Colonic mucosa (tissue), 4 donors: ENCODE results near the gene PIGU. TPM values are rescaled to one million over a fixed set of nuclear protein-coding genes. Genes with fewer than 3 reads are reported as not detected.

Experiments
- DNase-seq: peaks from one replicate; pipeline ENCODE4 v3.0.0-alpha.2; 2020
- H3K27ac ChIP-seq: fragments of 200-600 bp; one replicate; pipeline ENCODE4 v1.8.0; 2021
- H3K27me3 ChIP-seq: fragments of 200-600 bp; one replicate; pipeline ENCODE4 v1.8.0; 2021
- H3K36me3 ChIP-seq: fragments of 200-600 bp; one replicate; pipeline ENCODE4 v1.8.0; 2021
- H3K4me1 ChIP-seq: fragments of 200-600 bp; one replicate; pipeline ENCODE4 v1.8.0; 2021; ENCODE audit warnings: mild to moderate bottlenecking
- H3K4me3 ChIP-seq: fragments of 200-600 bp; one replicate; pipeline ENCODE4 v1.8.0; 2021
- H3K9ac ChIP-seq, 2 donors: one replicate each; pipeline ENCODE4 v1.7.0; 2013; ENCODE audit warnings: control low read depth in 2 of 2, low read depth in 2 of 2, low read length in 2 of 2
- H3K9me3 ChIP-seq: fragments of 200-600 bp; one replicate; pipeline ENCODE4 v1.8.0; 2021
- CTCF ChIP-seq: fragments of 200-600 bp; IDR thresholded peaks from one replicate; pipeline ENCODE4 v1.8.0; 2022; ENCODE audit warnings: antibody characterized with exemption, mild to moderate bottlenecking
- intact Hi-C: fragments of 100-400 bp; cut with DNase I; formaldehyde crosslinking; loops from one replicate; pipeline ENCODE4 v1.14.1; 2022
- total RNA-seq, 2 donors: library from RNA; stranded (reverse); fragmentation: NEBNext Ultra II Directional in 1 of 2; extraction: Animal tissue kit (Norgen Biotek cat#: 25700) in 1 of 2; gene quantifications; one replicate each; pipeline ENCODE4 v1.2.1, GENCODE V29; 2021
- donor health status: healthy.
- donor health status: DM: no; HTN: no; CAD: no.
- donor health status: DM: no; HTN: no; CAD: no.

PIGU gene
- total RNA-seq, 2 donors from 2014 or later, result 22.3 to 32.6 TPM

GRCh38 chr20:34549929-34550305 is 127.0 kb downstream of the PIGU start:
- Histone ChIP-seq H3K9ac (no peak overlapping the region), H3K4me1 (no peaks in the 10 kb centered on the region), H3K4me3 (no peak overlapping the region), H3K27me3 (no peaks in the 10 kb centered on the region), H3K9me3 (no peaks in the 10 kb centered on the region), H3K36me3 (no peaks in the 10 kb centered on the region), H3K27ac (no peak overlapping the region)
- TF ChIP-seq CTCF, result no peak
- no peak for DNase-seq
- intact Hi-C loops, result no loop called here

- H3K36me3 ChIP-seq, result no peaks in the 10 kb centered on the region
- no peaks in the 10 kb centered on the region for H3K27me3 ChIP-seq
- H3K27ac ChIP-seq, result no peak overlapping the region
- H3K9ac ChIP-seq, result no peak overlapping the region
- no peak overlapping the region for H3K4me3 ChIP-seq
- no peak for TF ChIP-seq CTCF
- intact Hi-C loops, result no loop called here
- DNase-seq, result peak; percentile 70
- H3K4me1 ChIP-seq, result no peaks in the 10 kb centered on the region
- H3K9me3 ChIP-seq, result no peaks in the 10 kb centered on the region
Measured at GRCh38 chr20:34549291-34549928, 127.5 kb downstream of the PIGU start.

- peak overlapping the region in 1 of 2 donors; percentile 13 for H3K9ac ChIP-seq
- DNase-seq, result no peak
- H3K9me3 ChIP-seq, result no peaks in the 10 kb centered on the region
- H3K36me3 ChIP-seq, result no peaks in the 10 kb centered on the region
- H3K27me3 ChIP-seq, result no peaks in the 10 kb centered on the region
- H3K4me3 ChIP-seq, result no peak overlapping the region
- H3K27ac ChIP-seq, result no peak overlapping the region
- TF ChIP-seq CTCF, result no peak
- H3K4me1 ChIP-seq, result peaks cover 7% of the 10 kb centered on the region
- intact Hi-C loops, result no loop called here
Measured at GRCh38 chr20:34547844-34548613, 128.9 kb downstream of the PIGU start.

- Histone ChIP-seq H3K4me1 (peaks cover 9% of the 10 kb centered on the region), H3K27ac (peak overlapping the region; percentile 60), H3K9me3 (no peaks in the 10 kb centered on the region), H3K9ac (peak overlapping the region; percentile 41 to 89), H3K4me3 (peak overlapping the region; percentile 39), H3K27me3 (no peaks in the 10 kb centered on the region), H3K36me3 (no peaks in the 10 kb centered on the region)
- TF ChIP-seq CTCF, result no peak
- peak; percentile 67 for DNase-seq
- intact Hi-C loops, result no loop called here
Measured at GRCh38 chr20:34546751-34547181, 130.1 kb downstream of the PIGU start.

GRCh38 chr20:34544109-34544796 is 132.6 kb downstream of the PIGU start:
- DNase-seq, result peak; percentile 55
- H3K4me3 ChIP-seq, result no peak overlapping the region
- no peaks in the 10 kb centered on the region for H3K27me3 ChIP-seq
- no peak for TF ChIP-seq CTCF
- no peaks in the 10 kb centered on the region for H3K9me3 ChIP-seq
- peaks cover 4% of the 10 kb centered on the region for H3K36me3 ChIP-seq
- peaks cover 9% of the 10 kb centered on the region for H3K4me1 ChIP-seq
- intact Hi-C loops, result no loop called here
- no peak overlapping the region for H3K9ac ChIP-seq
- peak overlapping the region; percentile 26 for H3K27ac ChIP-seq
